ENCODE measurements around the gene ADAMTSL4. TPM values are rescaled to one million over a fixed set of nuclear protein-coding genes. Genes with fewer than 3 reads are reported as not detected.
A peak's percentile ranks its signal among the peaks of the same experiment; 100 is the strongest.

ADAMTSL4 gene
- total and polyA plus RNA-seq, 2 donors (not counting 3 experiments of a cell fraction or from before 2014, with no cell fraction given) = 0.73 to 1.0 TPM

DNA sequence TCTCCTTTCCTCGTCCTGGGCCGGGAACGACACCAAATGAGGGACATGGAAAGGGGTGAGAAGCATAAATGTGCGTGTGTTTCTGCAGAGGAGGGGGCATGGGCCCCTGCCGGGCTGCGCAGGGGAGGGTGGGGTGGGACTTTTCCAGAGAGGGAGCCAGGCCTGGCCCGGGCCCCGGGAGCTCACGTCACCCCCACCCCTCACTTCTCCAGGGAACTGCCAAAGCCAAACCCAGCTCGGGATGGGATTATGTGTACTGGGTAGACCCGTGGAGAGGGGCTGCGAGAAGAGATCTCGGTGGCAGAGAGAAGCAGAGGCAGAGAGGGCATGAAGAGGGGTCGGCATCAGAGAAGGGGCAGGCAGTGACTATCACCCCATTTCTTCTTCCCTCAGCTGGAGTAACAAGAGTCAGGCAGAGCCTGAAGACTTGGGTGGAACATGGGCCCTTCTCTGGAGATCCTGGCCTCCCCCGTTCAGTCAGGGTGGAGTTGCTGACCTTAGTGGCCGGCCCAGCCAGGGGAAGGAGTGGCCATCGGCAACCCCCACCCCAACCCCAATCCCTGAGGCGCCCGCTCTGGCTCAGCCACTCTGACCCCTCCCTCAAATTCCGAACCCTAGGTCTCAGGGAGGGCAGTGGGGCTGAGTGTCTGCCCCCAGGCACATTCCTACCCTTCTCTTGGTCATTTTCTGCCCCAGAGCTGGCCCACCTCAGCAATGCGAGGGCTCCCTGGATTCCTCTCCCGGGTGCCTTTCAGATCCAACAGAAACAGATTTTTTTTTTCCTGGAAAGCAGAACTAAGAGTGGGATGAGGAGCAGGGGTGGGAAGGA, 1.2 kb downstream of the ADAMTSL4 start:
- POLR2A ChIA-PET = no interaction called here
- no peak overlapping the region for H3K27ac ChIP-seq (ENCODE audit: insufficient read depth, low read depth, low read length)
- no peak overlapping the region for H2AFZ ChIP-seq (ENCODE audit: low read depth, low read length)
- dilution Hi-C loops (cut with MboI; ENCODE audit: extremely low pct_ligation_motif_present, low sequenced_read_pairs) (no loop called here), intact Hi-C loops (cut with micrococcal nuclease) (no loop called here)
- H3K9me3 ChIP-seq (replicated peaks; ENCODE audit: control insufficient read depth, insufficient read depth, low read length) = no peaks in the 10 kb centered on the region
- CTCF ChIA-PET = interaction anchor here (1.0 to 6.7 kb wide), 5 partner anchors 9 to 294 kb away, joined by 3 to 55 read pairs (median 8); no protein-coding TSS in a partner anchor
- no peak for DNase-seq (ENCODE audit: low read depth, low spot score)
- peaks cover 1 to 2% of the 10 kb centered on the region in 2 experiments for H3K27me3 ChIP-seq (ENCODE audit: control insufficient read depth in 2 of 2, insufficient read depth in 2 of 2, low read length in 2 of 2)
- H4K20me1 ChIP-seq (replicated peaks; ENCODE audit: control insufficient read depth, extremely low read depth, insufficient read depth, low read length) = no peaks in the 10 kb centered on the region
- no peak for FAIRE-seq
- H3K4me1 ChIP-seq (ENCODE audit: control insufficient read depth, extremely low read depth, insufficient read depth, low read length) = peaks cover 22% of the 10 kb centered on the region
- H3K4me2 ChIP-seq (ENCODE audit: insufficient read depth, low read length) = no peak overlapping the region
- H3K9ac ChIP-seq (replicated peaks; ENCODE audit: extremely low read depth, insufficient read depth, low read length) = no peak overlapping the region
- no peaks in the 10 kb centered on the region for H3K9me1 ChIP-seq (replicated peaks; ENCODE audit: control insufficient read depth, extremely low read depth, insufficient read depth, low read length)
- BruUV-seq (replicated peaks) = no TSS peak
- no peak for TF ChIP-seq JUN (IDR thresholded peaks at IDR 0.05; ENCODE audit: borderline replicate concordance, insufficient read depth, insufficient read length, low read depth)
- peak; percentile 12 for TF ChIP-seq POLR2AphosphoS5 (IDR thresholded peaks at IDR 0.05; ENCODE audit: insufficient read depth, low read depth, low read length)
- TF ChIP-seq POLR2A (IDR thresholded peaks at IDR 0.05; ENCODE audit: low read depth, low read length) = no peak
- TF ChIP-seq MYC (IDR thresholded peaks at IDR 0.05; ENCODE audit: low read depth, low read length) = no peak
- TF ChIP-seq, protein P1, sequence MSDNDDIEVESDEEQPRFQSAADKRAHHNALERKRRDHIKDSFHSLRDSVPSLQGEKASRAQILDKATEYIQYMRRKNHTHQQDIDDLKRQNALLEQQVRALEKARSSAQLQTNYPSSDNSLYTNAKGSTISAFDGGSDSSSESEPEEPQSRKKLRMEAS (IDR thresholded peaks at IDR 0.05; ENCODE audit: insufficient read depth, insufficient read length) = no peak
- no peaks in the 10 kb centered on the region for H3K79me2 ChIP-seq (ENCODE audit: control insufficient read depth, insufficient read depth, low read length)
- no peak overlapping the region for H3K4me3 ChIP-seq (replicated peaks in 1 of 3; ENCODE audit: insufficient read depth in 1 of 3, low read depth in 1 of 3, low read length in 3 of 3)
- H3K36me3 ChIP-seq (ENCODE audit: control insufficient read depth in 2 of 2, extremely low read depth in 1 of 2, insufficient read depth in 2 of 2, low read length in 2 of 2) = no peaks in the 10 kb centered on the region
